Vagina (tissue), 2 donors: Measurements from ENCODE around the gene CBX4. TPM values are rescaled to one million over a fixed set of nuclear protein-coding genes. Genes with fewer than 3 reads are reported as not detected.

Experiments
- DNase-seq, 2 donors: peaks; one replicate each; pipeline ENCODE4 v3.0.0-alpha.2; 2017; ENCODE audit errors: extremely low spot score in 2 of 2
- H3K27ac ChIP-seq: fragments of 200-600 bp; sonication (generic); one replicate; pipeline ENCODE4 v1.5.1; 2019
- H3K27me3 ChIP-seq: fragments of 200-600 bp; sonication (generic); one replicate; pipeline ENCODE4 v1.5.1; 2019
- H3K36me3 ChIP-seq, 2 donors: fragments of 200-600 bp; sonication (generic); one replicate each; pipeline ENCODE4 v1.5.1; 2017 to 2019
- H3K4me1 ChIP-seq: fragments of 200-600 bp; sonication (generic); one replicate; pipeline ENCODE4 v1.5.1; 2019
- H3K4me3 ChIP-seq, 2 donors: fragments of 200-600 bp; sonication (generic); 1 replicate in 1 of 2; 2 replicates in 1 of 2; pipeline ENCODE4 v1.5.1; 2016 to 2019
- H3K9me3 ChIP-seq: fragments of 200-600 bp; sonication (generic); one replicate; pipeline ENCODE4 v1.5.1; 2019
- POLR2A ChIP-seq, 2 donors: fragments of 450-650 bp; IDR thresholded peaks; one replicate each; pipeline ENCODE4 v1.6.1; 2017; ENCODE audit warnings: antibody characterized with exemption in 2 of 2, mild to moderate bottlenecking in 2 of 2, moderate library complexity in 2 of 2
- POLR2AphosphoS5 ChIP-seq, 2 donors: sonication (generic); formaldehyde crosslinking; IDR thresholded peaks; one replicate each; pipeline ENCODE4 v1.9.0; 2017; ENCODE audit warnings: antibody characterized with exemption in 2 of 2, mild to moderate bottlenecking in 2 of 2, low read depth in 1 of 2; ENCODE audit not compliant: insufficient read depth in 1 of 2
- intact Hi-C: fragments of 100-400 bp; cut with DNase I; formaldehyde crosslinking; loops from one replicate; pipeline ENCODE4 v1.15.1; 2023
- total RNA-seq: library from RNA; depleted of rRNA; stranded (reverse); fragments of >200 nt; gene quantifications from one replicate; pipeline ENCODE4 v1.2.3, GENCODE V29; 2016
- TF ChIP-seq, protein P1 (sequence below), 3 experiments: fragments of 450-650 bp in 2 of 3; fragments of 200-600 bp in 1 of 3; sonication (generic) in 1 of 3; IDR thresholded peaks; one replicate each; pipeline ENCODE4 v1.5.1; 2017 to 2019; ENCODE audit warnings: antibody characterized with exemption in 3 of 3, mild to moderate bottlenecking in 2 of 3, moderate library complexity in 2 of 3

The CBX4 gene
- total RNA-seq = 13.0 TPM

DNA sequence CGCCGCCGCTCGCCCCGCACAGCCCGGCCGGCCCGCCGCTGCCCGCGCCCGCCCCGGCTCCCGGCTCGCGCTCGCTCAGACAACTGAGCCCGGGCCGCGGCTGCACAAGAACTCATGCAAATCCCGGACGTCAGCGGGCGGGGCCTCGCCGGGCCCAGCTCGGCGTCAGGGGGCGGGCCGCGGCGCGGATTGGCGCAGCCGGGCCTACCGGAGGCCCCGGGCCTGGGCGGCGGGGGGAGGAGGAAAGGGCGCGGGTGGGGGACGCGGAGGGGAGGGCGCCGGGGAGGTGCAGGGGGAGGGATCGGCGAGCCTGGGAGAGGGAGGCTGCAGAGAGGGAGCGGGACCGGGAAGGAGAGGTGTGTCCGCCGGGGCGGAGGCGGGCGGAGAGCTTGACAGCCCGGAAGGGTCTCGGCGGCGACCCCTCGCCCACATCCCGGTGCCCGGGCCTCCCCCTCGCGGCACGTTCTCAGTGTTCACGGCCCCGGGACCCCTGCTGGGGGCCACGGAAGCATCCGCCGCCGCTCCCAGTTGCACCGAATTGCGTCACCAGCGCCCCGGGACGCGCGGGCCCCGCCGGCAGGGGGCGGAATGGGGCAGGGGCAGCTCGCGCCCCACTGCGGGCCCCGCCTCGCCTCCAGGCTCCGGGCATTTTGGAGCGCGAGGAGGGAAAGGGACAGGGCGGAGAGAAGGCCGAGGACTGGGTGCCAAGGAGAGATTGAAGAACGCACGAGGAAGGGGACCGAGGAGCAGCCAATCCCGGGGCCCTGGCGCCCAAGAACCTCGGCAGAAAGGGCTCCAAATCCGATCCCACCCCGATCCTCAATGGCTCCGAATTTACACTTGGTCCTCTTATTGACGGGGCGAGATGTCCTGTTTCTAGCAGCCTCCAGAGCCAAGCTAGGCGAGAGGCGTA is at the start of gene CBX4:
CBX4 (minus strand) TSS at position 85 of the 913 bp plus-strand sequence. CDS start 189 bp downstream, outside the sequence.
- intact Hi-C loops = loop anchor here (10.0 kb wide), 1 partner anchor 155 kb away; no protein-coding TSS in a partner anchor
- TF ChIP-seq POLR2AphosphoS5 (IDR thresholded peaks at IDR 0.05; ENCODE audit: insufficient read depth in 1 of 2, low read depth in 1 of 2) (peak in 1 of 2 donors; percentile 23), POLR2A (IDR thresholded peaks at IDR 0.05) (peak in 1 of 2 donors; percentile 77)
- TF ChIP-seq, protein P1, sequence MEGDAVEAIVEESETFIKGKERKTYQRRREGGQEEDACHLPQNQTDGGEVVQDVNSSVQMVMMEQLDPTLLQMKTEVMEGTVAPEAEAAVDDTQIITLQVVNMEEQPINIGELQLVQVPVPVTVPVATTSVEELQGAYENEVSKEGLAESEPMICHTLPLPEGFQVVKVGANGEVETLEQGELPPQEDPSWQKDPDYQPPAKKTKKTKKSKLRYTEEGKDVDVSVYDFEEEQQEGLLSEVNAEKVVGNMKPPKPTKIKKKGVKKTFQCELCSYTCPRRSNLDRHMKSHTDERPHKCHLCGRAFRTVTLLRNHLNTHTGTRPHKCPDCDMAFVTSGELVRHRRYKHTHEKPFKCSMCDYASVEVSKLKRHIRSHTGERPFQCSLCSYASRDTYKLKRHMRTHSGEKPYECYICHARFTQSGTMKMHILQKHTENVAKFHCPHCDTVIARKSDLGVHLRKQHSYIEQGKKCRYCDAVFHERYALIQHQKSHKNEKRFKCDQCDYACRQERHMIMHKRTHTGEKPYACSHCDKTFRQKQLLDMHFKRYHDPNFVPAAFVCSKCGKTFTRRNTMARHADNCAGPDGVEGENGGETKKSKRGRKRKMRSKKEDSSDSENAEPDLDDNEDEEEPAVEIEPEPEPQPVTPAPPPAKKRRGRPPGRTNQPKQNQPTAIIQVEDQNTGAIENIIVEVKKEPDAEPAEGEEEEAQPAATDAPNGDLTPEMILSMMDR (IDR thresholded peaks at IDR 0.05) = peak in 2 of 3 experiments; percentile 39 to 42
- Histone ChIP-seq H3K27me3 (peaks cover 12% of the 10 kb centered on the region), H3K36me3 (peaks cover 0 to 7% of the 10 kb centered on the region in 2 donors), H3K4me3 (peak within 1 kb of the TSS; percentile 72 to 75), H3K4me1 (peaks cover 76% of the 10 kb centered on the region), H3K27ac (peak within 1 kb of the TSS; percentile 93), H3K9me3 (no peaks in the 10 kb centered on the region)
- peak in 1 of 2 donors; percentile 95 for DNase-seq

DNA sequence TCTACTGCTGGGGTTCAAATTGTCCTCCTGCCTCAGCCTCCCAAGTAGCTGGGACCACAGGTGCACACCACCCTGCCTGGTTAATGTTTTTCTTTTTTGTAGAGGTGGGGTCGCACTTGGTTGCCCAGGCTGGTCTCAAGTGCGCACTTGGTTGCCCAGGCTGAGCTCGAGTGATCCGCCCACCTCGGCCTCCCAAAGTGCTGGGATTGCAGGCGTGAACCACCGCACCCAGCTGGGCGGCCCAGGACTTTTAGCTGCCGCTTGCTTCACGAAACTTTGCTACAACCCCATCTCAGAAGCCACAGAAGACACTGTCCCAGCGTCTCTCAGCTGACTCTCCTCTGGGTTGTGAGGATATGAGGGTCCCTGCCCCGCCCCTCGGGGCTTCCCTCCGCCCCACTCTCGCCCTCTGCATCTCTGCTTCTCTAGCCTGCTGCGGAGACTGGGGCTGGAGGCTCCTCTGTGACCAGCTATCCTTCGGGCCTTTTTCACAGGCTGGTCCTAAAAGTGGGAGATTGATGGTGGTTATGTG is 48.8 kb upstream of the CBX4 start:
- no peaks in the 10 kb centered on the region for H3K4me1 ChIP-seq
- intact Hi-C loops = no loop called here
- no peak for DNase-seq
- no peaks in the 10 kb centered on the region for H3K36me3 ChIP-seq
- H3K9me3 ChIP-seq = no peaks in the 10 kb centered on the region
- H3K27ac ChIP-seq = no peak overlapping the region
- no peaks in the 10 kb centered on the region for H3K27me3 ChIP-seq
- H3K4me3 ChIP-seq = no peak overlapping the region
- TF ChIP-seq, protein P1 (IDR thresholded peaks at IDR 0.05) = no peak
- no peak for TF ChIP-seq POLR2AphosphoS5 (IDR thresholded peaks at IDR 0.05; ENCODE audit: insufficient read depth in 1 of 2, low read depth in 1 of 2)
- no peak for TF ChIP-seq POLR2A (IDR thresholded peaks at IDR 0.05)

DNA sequence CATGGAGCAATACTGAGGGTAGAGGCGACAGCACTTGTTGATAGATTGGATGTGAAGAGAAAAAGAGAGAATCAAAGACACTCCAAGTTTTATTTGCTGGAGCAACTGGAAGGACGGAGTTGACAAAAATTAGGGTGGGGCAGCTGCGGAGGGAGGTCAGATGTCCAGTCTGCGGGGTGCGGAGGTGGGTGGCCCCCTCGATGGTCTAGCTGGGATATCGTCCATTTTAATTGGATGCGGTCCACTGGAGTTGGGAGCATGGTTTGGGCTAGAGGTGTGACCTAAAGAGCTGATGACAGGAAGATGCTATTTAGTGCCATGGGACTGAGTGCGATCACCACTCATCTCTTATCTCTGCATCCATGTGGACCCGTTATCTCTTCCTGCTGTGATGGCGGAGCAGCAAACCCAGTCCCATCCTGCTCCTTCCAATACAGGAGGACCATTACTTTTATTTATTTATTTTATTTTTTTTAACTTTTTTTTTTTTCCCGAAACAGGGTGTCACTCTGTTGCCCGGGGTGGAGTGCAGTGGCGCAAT is 48.3 kb upstream of the CBX4 start:
- DNase-seq = no peak
- TF ChIP-seq, protein P1 (IDR thresholded peaks at IDR 0.05) = no peak
- no peak for TF ChIP-seq POLR2A (IDR thresholded peaks at IDR 0.05)
- TF ChIP-seq POLR2AphosphoS5 (IDR thresholded peaks at IDR 0.05; ENCODE audit: insufficient read depth in 1 of 2, low read depth in 1 of 2) = no peak
- Histone ChIP-seq H3K4me1 (no peaks in the 10 kb centered on the region), H3K27me3 (no peaks in the 10 kb centered on the region), H3K4me3 (no peak overlapping the region), H3K36me3 (no peaks in the 10 kb centered on the region), H3K27ac (no peak overlapping the region), H3K9me3 (no peaks in the 10 kb centered on the region)
- intact Hi-C loops = no loop called here

DNA sequence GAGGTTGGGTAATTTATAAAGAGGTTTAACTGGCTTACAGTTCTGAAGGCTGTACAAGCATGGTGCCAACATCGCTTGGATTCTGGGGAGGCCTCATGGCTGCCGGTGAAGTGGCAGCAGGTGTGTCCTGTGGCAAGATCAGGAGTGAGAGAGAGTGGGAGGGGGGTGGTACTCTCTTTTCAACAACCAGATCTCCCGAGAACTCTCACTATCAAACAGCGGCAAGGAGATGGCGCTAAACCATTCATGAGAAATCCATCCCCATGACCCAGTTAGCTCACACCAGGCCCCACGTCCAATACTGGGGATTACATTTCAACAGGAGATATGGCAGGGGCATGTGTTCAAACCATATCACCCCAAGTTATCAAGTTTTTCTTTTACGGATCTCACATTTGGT is 44.0 kb upstream of the CBX4 start:
- Histone ChIP-seq H3K27ac (no peak overlapping the region), H3K36me3 (no peaks in the 10 kb centered on the region), H3K27me3 (no peaks in the 10 kb centered on the region), H3K4me1 (no peaks in the 10 kb centered on the region), H3K9me3 (no peaks in the 10 kb centered on the region), H3K4me3 (no peak overlapping the region)
- no peak for DNase-seq
- intact Hi-C loops = no loop called here
- TF ChIP-seq POLR2AphosphoS5 (IDR thresholded peaks at IDR 0.05; ENCODE audit: insufficient read depth in 1 of 2, low read depth in 1 of 2) = no peak
- no peak for TF ChIP-seq POLR2A (IDR thresholded peaks at IDR 0.05)
- TF ChIP-seq, protein P1 (IDR thresholded peaks at IDR 0.05) = no peak
